HG02610 (cell line): ENCODE results near the gene LNX1.

Experiments used
- ATAC-seq: cut with Tn5 transposase; IDR thresholded peaks from one replicate; pipeline ENCODE4 v1.9.1; 2021; ENCODE audit warnings: mild to moderate bottlenecking, moderate library complexity; ENCODE audit not compliant: unreplicated experiment

LNX1 gene

DNA sequence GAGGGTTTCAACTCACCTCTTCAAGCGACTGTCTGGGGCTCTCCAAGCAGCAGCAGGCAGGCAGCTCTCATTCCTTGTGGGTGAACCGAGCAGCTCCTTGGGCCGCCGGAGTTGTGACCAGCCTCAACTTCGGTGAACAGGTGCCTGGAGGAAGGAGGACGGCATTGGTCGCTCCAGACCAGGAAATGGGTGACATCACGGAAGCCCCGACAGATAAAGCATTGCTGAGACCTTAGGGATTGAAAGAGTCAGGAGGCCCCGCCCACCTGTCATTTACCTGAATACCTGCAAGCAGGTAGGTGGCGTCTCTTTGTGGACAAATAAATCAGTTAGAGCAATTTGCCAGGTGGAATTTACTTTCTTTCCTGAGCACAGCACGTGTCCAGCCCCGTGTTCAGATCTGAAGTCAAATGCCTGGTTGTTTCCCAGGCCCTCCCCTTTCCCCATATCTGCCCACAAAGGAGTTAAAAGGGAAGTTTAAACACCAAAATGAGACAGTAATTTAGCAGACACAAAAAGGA is at the start of gene LNX1:
Gene LNX1, minus strand, starts transcription at position 115 of the 521 bp plus-strand sequence. CDS start 17,484 bp downstream, outside the sequence.
- ATAC-seq: no peak

DNA sequence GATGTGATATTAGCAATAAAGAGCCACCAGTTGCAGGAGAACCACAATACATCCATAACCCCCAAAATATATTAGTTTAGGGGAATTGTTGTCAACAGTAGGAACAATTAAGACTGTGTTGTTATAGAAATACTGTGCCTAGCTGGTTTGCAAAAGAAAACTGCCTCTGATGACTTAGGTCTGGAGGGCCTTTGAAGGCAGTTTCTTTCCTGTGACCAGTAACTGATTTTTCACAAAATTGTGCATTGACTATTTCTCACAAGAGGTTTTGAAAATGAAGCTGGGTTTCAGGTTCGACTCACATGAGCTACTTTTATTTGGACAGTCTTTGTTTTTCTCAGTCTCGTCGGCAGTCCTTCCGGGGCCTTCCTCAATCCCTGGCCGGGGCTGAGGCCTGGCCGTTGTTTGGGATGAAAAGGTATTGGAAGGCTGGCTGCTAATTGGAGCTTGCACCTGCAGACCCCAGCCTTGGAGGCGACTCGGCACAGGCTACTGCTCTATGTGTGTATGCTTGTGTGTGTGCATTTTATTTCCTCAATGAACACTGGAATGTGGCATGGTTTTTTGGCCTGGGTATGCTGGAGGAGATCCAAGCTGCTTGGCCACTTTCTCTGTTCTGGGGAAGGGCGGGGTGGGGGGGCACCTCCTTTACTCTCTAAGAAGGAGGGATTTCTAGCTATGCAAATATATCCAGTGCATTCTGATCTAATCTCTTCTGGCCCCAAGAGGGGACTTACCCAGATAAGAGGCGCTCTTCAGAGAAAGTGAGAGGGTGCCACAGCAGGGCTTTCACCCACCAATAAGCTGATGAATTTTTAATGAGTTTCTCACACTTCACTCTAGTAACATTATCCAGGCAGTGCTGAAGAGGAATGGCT is 49.5 kb upstream of the LNX1 start:
- ATAC-seq: peak; percentile 65

- ATAC-seq: no peak
Measured at GRCh38 chr4:53638919-53639318, 47.6 kb upstream of the LNX1 start.

DNA sequence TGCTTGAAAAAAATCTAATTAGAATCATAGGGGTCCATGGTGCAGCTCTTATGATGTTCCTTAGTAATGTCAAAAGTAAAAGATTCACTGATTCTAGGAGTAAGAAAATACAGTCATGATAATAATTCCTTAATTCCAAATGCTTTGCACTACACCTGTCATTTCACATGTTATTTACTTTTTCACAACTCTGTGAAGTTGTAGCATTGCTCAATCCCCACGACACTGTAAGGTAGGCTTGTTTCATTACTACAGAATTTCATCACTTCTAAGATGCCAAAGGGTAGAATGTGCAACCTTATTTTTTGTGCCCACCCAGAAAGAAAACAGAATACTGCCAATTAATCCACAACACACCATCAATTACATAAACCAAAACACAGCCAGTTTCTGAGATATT is 46.1 kb upstream of the LNX1 start:
- no peak for ATAC-seq

DNA sequence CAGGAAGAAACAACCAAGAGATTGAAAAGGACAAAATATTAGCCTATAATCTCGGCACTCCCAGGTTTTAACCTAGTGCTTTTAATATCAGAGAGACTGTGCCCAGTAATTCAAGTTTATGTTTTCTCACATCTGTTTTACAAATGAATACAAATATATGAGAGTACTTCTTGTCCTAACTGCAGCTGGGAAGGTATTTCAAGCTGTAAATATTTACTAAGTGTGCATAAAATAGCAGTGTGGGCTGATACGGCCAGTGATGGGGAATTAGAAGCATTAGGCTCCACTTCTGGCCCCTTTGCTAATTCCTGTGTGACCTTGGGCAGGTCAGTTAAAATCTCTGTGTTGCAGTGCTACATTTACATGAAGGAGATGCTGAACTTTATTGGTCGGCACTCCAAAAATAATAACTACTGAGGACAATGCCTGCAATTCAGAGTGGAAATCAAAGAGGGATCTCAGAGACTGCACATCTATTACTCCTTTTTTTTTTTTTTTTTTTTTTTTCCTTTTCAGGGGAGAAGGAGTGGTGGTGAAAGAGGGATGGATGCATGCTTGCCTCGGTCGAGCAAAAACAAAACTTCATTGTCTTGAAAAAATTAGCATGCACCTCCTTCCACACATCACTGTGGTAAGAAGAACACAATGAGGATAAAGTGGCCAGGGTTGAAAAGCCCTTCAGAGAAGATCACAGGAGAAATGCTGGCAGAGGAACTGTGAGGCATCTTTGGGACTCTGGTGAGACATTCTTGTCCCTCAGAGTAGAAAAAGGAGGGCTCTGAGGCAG is 44.6 kb upstream of the LNX1 start:
- no peak for ATAC-seq

GRCh38 chr4:53633608-53634007 is 42.3 kb upstream of the LNX1 start:
- no peak for ATAC-seq

- no peak for ATAC-seq
Measured at GRCh38 chr4:53629296-53629695, 38.0 kb upstream of the LNX1 start.

- no peak for ATAC-seq
Measured at GRCh38 chr4:53626491-53626890, 35.2 kb upstream of the LNX1 start.

DNA sequence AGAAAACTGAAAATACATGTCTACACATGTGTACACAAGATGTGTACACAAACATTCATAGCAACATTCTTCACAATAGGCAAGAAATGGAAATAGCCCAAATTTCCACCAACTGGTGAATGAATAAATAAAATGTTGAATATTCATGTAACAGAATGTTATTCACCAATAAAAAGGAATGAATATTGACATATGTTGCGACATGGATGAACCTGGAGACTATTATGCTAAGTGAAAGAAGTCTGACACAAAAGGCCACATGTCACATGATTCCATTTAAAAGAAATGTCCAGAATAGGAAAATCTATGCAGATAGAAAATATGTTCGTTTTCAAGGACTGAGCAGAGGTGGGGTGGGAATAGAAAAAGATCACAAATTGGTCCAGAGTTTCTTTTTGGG is 34.6 kb upstream of the LNX1 start:
- ATAC-seq: no peak

DNA sequence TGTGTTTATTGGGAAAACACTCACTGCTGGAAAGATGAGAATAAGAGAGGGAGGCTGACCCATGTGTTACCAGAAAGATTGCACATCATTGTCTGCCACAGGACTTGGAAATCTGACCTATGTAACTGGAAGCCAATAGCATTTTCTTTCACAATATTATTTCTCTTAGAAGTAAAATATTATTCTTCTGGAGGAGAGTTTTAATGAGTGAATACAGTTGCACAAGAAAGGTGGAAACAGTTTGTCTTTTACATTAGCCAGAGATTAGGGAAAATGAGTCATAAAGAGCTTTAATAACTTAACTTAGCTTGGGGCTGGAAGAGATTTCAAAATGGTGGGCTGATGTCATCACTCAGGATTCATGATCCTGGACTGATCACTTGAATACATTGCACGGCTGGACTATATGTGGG is 31.5 kb upstream of the LNX1 start:
- no peak for ATAC-seq

- ATAC-seq: no peak
Measured at GRCh38 chr4:53620956-53621355, 29.7 kb upstream of the LNX1 start.

- ATAC-seq: no peak
Measured at GRCh38 chr4:53619431-53619830, 28.1 kb upstream of the LNX1 start.

DNA sequence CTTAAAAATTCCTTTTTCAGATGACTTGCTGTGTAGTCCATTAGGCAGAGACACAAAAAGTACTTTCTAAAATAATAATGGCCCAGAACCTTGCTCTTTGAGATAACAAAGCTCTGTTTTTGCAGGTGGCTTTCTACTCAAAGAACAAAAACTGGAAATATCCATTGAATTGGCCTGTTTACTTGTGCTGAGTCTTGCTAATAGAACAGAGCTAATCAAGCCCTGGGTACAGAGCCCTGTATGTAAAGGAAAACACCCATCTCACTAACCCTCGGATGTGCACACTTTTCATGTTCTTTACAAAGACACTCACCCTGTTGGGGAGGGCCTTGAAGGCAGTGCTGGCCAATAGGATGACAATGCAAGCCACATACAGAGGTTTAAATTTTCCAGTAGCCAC is 27.0 kb upstream of the LNX1 start:
- ATAC-seq: no peak

DNA sequence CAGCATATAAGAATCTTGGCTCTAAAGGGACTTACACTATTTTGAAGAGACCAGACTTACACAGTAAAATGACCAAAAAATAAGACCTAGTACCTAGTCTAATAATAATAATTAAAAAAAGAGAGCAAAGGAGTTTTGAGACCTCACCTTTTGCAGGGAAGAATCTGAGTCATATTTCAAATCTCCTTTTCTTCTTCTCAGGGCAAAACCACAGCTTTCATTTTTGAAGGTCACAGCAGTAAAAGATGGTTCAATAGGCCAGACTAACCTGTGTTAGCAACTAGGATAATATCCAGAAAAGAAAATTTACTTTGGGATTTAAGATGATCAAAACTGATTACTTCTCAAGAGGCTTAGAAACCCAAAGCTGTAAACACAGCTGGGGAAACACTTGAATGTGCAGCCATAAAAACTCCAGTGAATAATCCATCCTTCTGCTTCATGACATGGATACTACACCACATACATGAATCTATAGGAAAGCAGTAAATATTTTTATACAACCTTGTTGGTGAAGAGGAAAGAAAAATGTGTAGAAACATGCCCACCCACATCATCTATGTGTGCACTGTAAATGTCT is 25.9 kb upstream of the LNX1 start:
- peak; percentile 41 for ATAC-seq

GRCh38 chr4:53616219-53616618 is 24.9 kb upstream of the LNX1 start:
- no peak for ATAC-seq

DNA sequence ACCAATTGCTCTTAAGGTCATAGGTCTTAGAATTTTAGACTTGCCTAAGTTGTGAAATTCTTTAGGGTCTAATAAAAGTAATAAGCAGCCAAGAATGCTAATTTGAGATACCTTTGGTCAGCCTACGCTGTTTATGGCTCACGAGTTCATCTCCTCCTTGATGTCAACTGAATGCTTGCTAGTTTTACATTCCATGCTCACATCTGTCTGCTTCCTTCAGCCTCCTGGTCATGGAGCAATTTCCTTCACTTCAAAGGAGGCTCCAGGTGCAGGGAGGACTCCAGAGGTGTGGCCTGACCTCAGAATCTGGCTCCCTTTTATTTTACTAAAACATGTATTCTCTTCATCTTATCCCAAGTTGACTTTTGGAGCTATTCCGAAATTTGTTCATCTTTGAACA is 23.3 kb upstream of the LNX1 start:
- no peak for ATAC-seq

- no peak for ATAC-seq
Measured at GRCh38 chr4:53613428-53613827, 22.1 kb upstream of the LNX1 start.

DNA sequence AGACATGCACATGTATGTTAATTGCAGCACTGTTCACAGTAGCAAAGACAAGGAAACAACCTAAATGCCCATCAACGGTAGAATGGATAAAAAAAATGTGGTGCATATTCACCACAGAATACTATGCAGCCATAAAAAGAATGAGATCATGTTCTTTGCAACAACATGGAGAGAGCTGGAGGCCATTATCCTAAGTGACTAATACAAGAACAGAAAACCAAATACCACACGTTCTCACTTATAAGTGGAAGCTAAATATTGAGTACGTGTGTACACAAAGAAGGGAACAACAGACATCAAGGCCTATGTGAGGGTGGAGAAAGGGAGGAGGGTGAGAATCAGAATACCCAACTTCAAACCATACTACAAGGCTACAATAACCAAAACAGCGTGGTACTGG is 17.4 kb upstream of the LNX1 start:
- no peak for ATAC-seq

DNA sequence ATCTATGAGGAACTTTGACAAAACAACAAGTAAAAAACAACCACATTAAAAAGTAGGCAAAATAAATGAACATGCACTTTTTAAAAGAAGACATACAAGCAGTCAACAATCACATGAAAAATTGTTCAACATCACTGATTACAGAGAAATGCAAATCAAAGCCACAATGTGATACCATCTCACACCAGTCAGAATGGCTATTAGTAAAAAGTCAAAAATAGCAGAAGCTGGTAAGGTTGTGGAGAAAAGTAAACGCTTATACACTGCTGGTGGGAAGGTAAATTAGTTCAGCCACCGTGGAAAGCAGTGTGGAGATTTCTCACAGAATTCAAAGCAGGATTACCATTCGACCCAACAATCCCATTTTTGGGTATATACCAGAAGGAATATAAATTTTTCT is 17.0 kb upstream of the LNX1 start:
- ATAC-seq: no peak

DNA sequence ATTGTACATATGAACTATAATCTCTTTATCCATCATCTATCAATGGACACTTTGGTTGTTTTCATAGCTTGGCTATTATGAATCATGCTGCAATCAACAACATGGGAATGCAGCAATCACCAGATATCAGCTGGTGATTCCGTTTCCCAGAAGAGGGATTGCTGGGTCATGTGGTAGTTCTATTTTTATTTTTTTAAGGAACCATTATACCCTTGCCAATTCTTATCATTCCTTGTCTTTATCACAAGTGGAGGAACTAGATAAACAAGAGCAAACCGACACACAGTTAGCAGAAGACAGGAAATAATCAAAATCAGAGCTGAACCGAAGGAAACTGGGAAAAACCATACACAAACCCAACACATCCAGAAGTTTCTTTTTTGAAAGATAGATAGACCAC is 14.5 kb upstream of the LNX1 start:
- ATAC-seq: no peak

- ATAC-seq: no peak
Measured at GRCh38 chr4:53602390-53602789, 11.1 kb upstream of the LNX1 start.
